Measurements from ENCODE around the gene MYL12B. TPM values are rescaled to one million over a fixed set of nuclear protein-coding genes. Genes with fewer than 3 reads are reported as not detected.
A peak's percentile ranks its signal among the peaks of the same experiment; 100 is the strongest.

The MYL12B gene
- total and polyA plus RNA-seq, 2 of the 8 experiments (the other 6 are each of a cell fraction or from before 2014, with no cell fraction given), result 174 to 188 TPM

- TF ChIP-seq RFX5 (IDR thresholded peaks at IDR 0.05; ENCODE audit: borderline replicate concordance, low read depth, low read length), result no peak
- TF ChIP-seq CBX5 (IDR thresholded peaks at IDR 0.05; ENCODE audit: low read depth, low read length), result no peak
- no peak for TF ChIP-seq RXRA (IDR thresholded peaks at IDR 0.05; ENCODE audit: insufficient read depth, low read depth, low read length)
- peak; percentile 7; the same call in 1 of the 2 replicates for TF ChIP-seq E2F6 (IDR thresholded peaks at IDR 0.05)
- TF ChIP-seq POU5F1 (IDR thresholded peaks at IDR 0.05; ENCODE audit: low read depth, low read length), result no peak
- no peak; the same call in 1 of the 2 replicates for TF ChIP-seq CREB1 (IDR thresholded peaks at IDR 0.05)
- TF ChIP-seq CHD2 (IDR thresholded peaks at IDR 0.05; ENCODE audit: low read length), result no peak
- no peak for TF ChIP-seq CBX8 (IDR thresholded peaks at IDR 0.05; ENCODE audit: borderline replicate concordance, low read depth, low read length)
- TF ChIP-seq ASH2L (IDR thresholded peaks at IDR 0.05; ENCODE audit: low read length), result peak; percentile 24
- no peak for TF ChIP-seq BCL11A (IDR thresholded peaks at IDR 0.05; ENCODE audit: low read depth in 2 of 2, low read length in 2 of 2)
- TF ChIP-seq ATF3 (IDR thresholded peaks at IDR 0.05; ENCODE audit: insufficient read depth, low read depth, low read length), result no peak
- no peak for TF ChIP-seq POLR2AphosphoS5 (IDR thresholded peaks at IDR 0.05; ENCODE audit: low read depth, low read length)
- no peak for TF ChIP-seq SIRT6 (IDR thresholded peaks at IDR 0.05; ENCODE audit: low read length)
- no peak for TF ChIP-seq CEBPB (IDR thresholded peaks at IDR 0.05; ENCODE audit: low read depth, low read length)
- no peak for TF ChIP-seq SP2 (IDR thresholded peaks at IDR 0.05; ENCODE audit: low read length)
- TF ChIP-seq ATF2 (IDR thresholded peaks at IDR 0.05; ENCODE audit: low read length), result no peak
- no peak for TF ChIP-seq PHF8 (conservative IDR thresholded peaks at IDR 0.05; ENCODE audit: low read depth, low read length)
- no peak for TF ChIP-seq TCF12 (IDR thresholded peaks at IDR 0.05; ENCODE audit: low read depth, low read length)
- no peak for TF ChIP-seq ZNF274 (IDR thresholded peaks at IDR 0.05; ENCODE audit: borderline replicate concordance, extremely low read depth, low read length)
- no peak for TF ChIP-seq BACH1 (IDR thresholded peaks at IDR 0.05; ENCODE audit: low read length)
- TF ChIP-seq KDM4A (IDR thresholded peaks at IDR 0.05; ENCODE audit: low read depth, low read length, severe bottlenecking), result no peak
- no peak for TF ChIP-seq RBBP5 (IDR thresholded peaks at IDR 0.05; ENCODE audit: borderline replicate concordance, low read depth, low read length)
- TF ChIP-seq HDAC6 (IDR thresholded peaks at IDR 0.05; ENCODE audit: low read depth, low read length), result no peak
Measured at GRCh38 chr18:3245853-3246634, 15.9 kb upstream of the MYL12B start (continued).

All from H1 (cell line).